Calu3 (cell line): ENCODE results near the gene OGFOD1. TPM values are rescaled to one million over a fixed set of nuclear protein-coding genes. Genes with fewer than 3 reads are reported as not detected.

Source experiments
- BruUV-seq: library from RNA; stranded (reverse); fragments of 400-500 nt; replicated peaks from 2 replicates; lab custom pipeline; 2021; lab: Mats Ljungman, UMichigan
- CTCF ChIA-PET: fragments of 300-600 bp; sonication (Branson Sonifier 250); formaldehyde crosslinking; loops from one replicate; lab custom pipeline; 2022; ENCODE audit warnings: antibody characterized with exemption; lab: Charles Lee
- DNase-seq: peaks from one replicate; pipeline ENCODE4 v3.0.0; 2022
- H3K27ac Mint-ChIP-seq: one replicate; pipeline ENCODE4 v1.8.0; 2022; ENCODE audit warnings: mixed read lengths; ENCODE audit not compliant: unreplicated experiment
- H3K27me3 Mint-ChIP-seq: one replicate; pipeline ENCODE4 v1.8.0; 2022; ENCODE audit warnings: mixed read lengths; ENCODE audit not compliant: unreplicated experiment
- H3K36me3 Mint-ChIP-seq: one replicate; pipeline ENCODE4 v1.8.0; 2022; ENCODE audit warnings: mild to moderate bottlenecking, moderate library complexity, mixed read lengths; ENCODE audit not compliant: insufficient read depth, unreplicated experiment
- H3K4me1 Mint-ChIP-seq: one replicate; pipeline ENCODE4 v1.8.0; 2022; ENCODE audit warnings: mild to moderate bottlenecking, low read depth, mixed read lengths; ENCODE audit not compliant: unreplicated experiment
- H3K4me3 Mint-ChIP-seq: one replicate; pipeline ENCODE4 v1.8.0; 2022; ENCODE audit warnings: mild to moderate bottlenecking, low read depth, moderate library complexity, mixed read lengths; ENCODE audit not compliant: unreplicated experiment
- H3K9me3 Mint-ChIP-seq: one replicate; pipeline ENCODE4 v1.8.0; 2022; ENCODE audit warnings: low read depth, mixed read lengths; ENCODE audit not compliant: unreplicated experiment
- CTCF ChIP-seq: fragments of 200-600 bp; IDR thresholded peaks from one replicate; pipeline ENCODE4 v1.8.0; 2022; ENCODE audit warnings: antibody characterized with exemption; ENCODE audit not compliant: unreplicated experiment
- intact Hi-C: fragments of 100-400 bp; cut with micrococcal nuclease; formaldehyde crosslinking; loops from one replicate; pipeline ENCODE4 v1.10.0; 2022; ENCODE audit not compliant: unreplicated experiment
- total RNA-seq: library from RNA; stranded (reverse); gene quantifications from 2 replicates; pipeline ENCODE4 v1.2.3, GENCODE V29; 2022

Gene OGFOD1
- total RNA-seq, 1 experiment from 2014 or later = 60.6 TPM

GRCh38 chr16:56423584-56424403, 27.6 kb upstream of the OGFOD1 start:
- Mint-ChIP-seq H3K9me3 (no peaks in the 10 kb centered on the region), H3K27ac (peak overlapping the region; percentile 87), H3K4me3 (peak overlapping the region; percentile 94), H3K27me3 (no peaks in the 10 kb centered on the region), H3K36me3 (peaks cover 21% of the 10 kb centered on the region), H3K4me1 (peaks cover 46% of the 10 kb centered on the region)
- intact Hi-C loops = loop anchor here (5.0 kb wide), 1 partner anchor 51 kb away; no protein-coding TSS in a partner anchor
- TSS peak; percentile 44 for BruUV-seq
- no peak for TF ChIP-seq CTCF
- no peak for DNase-seq
- CTCF ChIA-PET = no interaction called here

GRCh38 chr16:56424404-56424764, 27.0 kb upstream of the OGFOD1 start:
- H3K9me3 Mint-ChIP-seq = no peaks in the 10 kb centered on the region
- H3K4me1 Mint-ChIP-seq = peaks cover 46% of the 10 kb centered on the region
- TF ChIP-seq CTCF = no peak
- CTCF ChIA-PET = no interaction called here
- H3K36me3 Mint-ChIP-seq = peaks cover 21% of the 10 kb centered on the region
- BruUV-seq = no TSS peak
- no peaks in the 10 kb centered on the region for H3K27me3 Mint-ChIP-seq
- H3K4me3 Mint-ChIP-seq = peak overlapping the region; percentile 94
- peak overlapping the region; percentile 87 for H3K27ac Mint-ChIP-seq
- peak; percentile 13 for DNase-seq
- intact Hi-C loops = loop anchor here (5.0 kb wide), 1 partner anchor 52 kb away; no protein-coding TSS in a partner anchor

GRCh38 chr16:56424791-56425438, 26.4 kb upstream of the OGFOD1 start:
- Mint-ChIP-seq H3K9me3 (no peaks in the 10 kb centered on the region), H3K36me3 (peaks cover 21% of the 10 kb centered on the region), H3K4me3 (peak overlapping the region; percentile 94), H3K27ac (peak overlapping the region; percentile 87), H3K27me3 (no peaks in the 10 kb centered on the region), H3K4me1 (peaks cover 44% of the 10 kb centered on the region)
- no peak for TF ChIP-seq CTCF
- CTCF ChIA-PET = no interaction called here
- DNase-seq = peak; percentile 40
- no TSS peak for BruUV-seq
- intact Hi-C loops = loop anchor here (5.0 kb wide), 1 partner anchor 53 kb away; no protein-coding TSS in a partner anchor

GRCh38 chr16:56425439-56425832, 25.9 kb upstream of the OGFOD1 start, which contains the start of gene AMFR:
AMFR (minus strand) TSS chr16:56425545; CDS start chr16:56425327, 218 bp downstream.
- BruUV-seq = no TSS peak
- intact Hi-C loops = no loop called here
- peaks cover 39% of the 10 kb centered on the region for H3K4me1 Mint-ChIP-seq
- H3K27ac Mint-ChIP-seq = peak within 1 kb of the TSS; percentile 87
- CTCF ChIA-PET = no interaction called here
- peak; percentile 66 for TF ChIP-seq CTCF
- H3K4me3 Mint-ChIP-seq = peak within 1 kb of the TSS; percentile 94
- DNase-seq = peak; percentile 88
- no peaks in the 10 kb centered on the region for H3K9me3 Mint-ChIP-seq
- no peaks in the 10 kb centered on the region for H3K27me3 Mint-ChIP-seq
- H3K36me3 Mint-ChIP-seq = peaks cover 20% of the 10 kb centered on the region
